Vagina (tissue), 2 donors: Measurements from ENCODE around the gene CPOX.

Experiments used
- POLR2A ChIP-seq, 2 donors: fragments of 450-650 bp; IDR thresholded peaks; one replicate each; pipeline ENCODE4 v1.6.1; 2017; ENCODE audit warnings: antibody characterized with exemption in 2 of 2, mild to moderate bottlenecking in 2 of 2, moderate library complexity in 2 of 2
- TF ChIP-seq, protein P1 (sequence below), 3 experiments: fragments of 450-650 bp in 2 of 3; fragments of 200-600 bp in 1 of 3; sonication (generic) in 1 of 3; IDR thresholded peaks; one replicate each; pipeline ENCODE4 v1.5.1; 2017 to 2019; ENCODE audit warnings: antibody characterized with exemption in 3 of 3, mild to moderate bottlenecking in 2 of 3, moderate library complexity in 2 of 3

DNA sequence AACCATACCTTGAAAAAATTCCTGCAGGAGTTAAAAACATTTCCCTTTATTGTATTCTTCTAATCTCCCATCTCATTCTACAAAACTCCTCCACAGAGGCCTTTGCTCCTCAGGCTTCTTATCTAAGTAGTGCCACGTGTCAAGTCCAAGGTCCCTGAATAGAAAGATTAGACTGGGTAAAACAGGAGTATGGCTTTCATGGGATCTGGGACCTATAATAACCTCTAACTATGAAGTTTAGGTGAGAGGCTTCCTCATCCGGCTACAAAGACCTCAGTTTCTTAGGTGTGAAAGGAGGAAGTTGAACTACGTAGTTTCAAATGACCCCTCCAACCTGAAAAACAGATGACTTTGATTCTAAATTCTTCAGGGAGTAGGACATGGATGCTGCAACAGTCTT lies 41.7 kb downstream of the CPOX start:
- TF ChIP-seq, protein P1, sequence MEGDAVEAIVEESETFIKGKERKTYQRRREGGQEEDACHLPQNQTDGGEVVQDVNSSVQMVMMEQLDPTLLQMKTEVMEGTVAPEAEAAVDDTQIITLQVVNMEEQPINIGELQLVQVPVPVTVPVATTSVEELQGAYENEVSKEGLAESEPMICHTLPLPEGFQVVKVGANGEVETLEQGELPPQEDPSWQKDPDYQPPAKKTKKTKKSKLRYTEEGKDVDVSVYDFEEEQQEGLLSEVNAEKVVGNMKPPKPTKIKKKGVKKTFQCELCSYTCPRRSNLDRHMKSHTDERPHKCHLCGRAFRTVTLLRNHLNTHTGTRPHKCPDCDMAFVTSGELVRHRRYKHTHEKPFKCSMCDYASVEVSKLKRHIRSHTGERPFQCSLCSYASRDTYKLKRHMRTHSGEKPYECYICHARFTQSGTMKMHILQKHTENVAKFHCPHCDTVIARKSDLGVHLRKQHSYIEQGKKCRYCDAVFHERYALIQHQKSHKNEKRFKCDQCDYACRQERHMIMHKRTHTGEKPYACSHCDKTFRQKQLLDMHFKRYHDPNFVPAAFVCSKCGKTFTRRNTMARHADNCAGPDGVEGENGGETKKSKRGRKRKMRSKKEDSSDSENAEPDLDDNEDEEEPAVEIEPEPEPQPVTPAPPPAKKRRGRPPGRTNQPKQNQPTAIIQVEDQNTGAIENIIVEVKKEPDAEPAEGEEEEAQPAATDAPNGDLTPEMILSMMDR (IDR thresholded peaks at IDR 0.05) = no peak
- no peak for TF ChIP-seq POLR2A (IDR thresholded peaks at IDR 0.05)
